ENCODE results near the gene C13orf42. TPM values are rescaled to one million over a fixed set of nuclear protein-coding genes. Genes with fewer than 3 reads are reported as not detected.

Gene C13orf42
- polyA plus RNA-seq, 1 experiment = not detected

GRCh38 chr13:51057906-51058305 is 53.2 kb downstream of the C13orf42 start:
- TF ChIP-seq, protein P1, sequence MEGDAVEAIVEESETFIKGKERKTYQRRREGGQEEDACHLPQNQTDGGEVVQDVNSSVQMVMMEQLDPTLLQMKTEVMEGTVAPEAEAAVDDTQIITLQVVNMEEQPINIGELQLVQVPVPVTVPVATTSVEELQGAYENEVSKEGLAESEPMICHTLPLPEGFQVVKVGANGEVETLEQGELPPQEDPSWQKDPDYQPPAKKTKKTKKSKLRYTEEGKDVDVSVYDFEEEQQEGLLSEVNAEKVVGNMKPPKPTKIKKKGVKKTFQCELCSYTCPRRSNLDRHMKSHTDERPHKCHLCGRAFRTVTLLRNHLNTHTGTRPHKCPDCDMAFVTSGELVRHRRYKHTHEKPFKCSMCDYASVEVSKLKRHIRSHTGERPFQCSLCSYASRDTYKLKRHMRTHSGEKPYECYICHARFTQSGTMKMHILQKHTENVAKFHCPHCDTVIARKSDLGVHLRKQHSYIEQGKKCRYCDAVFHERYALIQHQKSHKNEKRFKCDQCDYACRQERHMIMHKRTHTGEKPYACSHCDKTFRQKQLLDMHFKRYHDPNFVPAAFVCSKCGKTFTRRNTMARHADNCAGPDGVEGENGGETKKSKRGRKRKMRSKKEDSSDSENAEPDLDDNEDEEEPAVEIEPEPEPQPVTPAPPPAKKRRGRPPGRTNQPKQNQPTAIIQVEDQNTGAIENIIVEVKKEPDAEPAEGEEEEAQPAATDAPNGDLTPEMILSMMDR (IDR thresholded peaks at IDR 0.05; ENCODE audit: insufficient read depth, low read depth, low read length) = no peak
- ChIA-PET CTCF (interaction anchor here (0.6 to 1.0 kb wide), 3 partner anchors 10 to 224 kb away, joined by 3 to 5 read pairs (median 3); no protein-coding TSS in a partner anchor), POLR2A (interaction anchor here (0.6 kb wide), 1 partner anchor 264 kb away, joined by 3 read pairs; no protein-coding TSS in a partner anchor)
- Histone ChIP-seq H3K36me3 (ENCODE audit: control insufficient read depth, insufficient read depth, low read length) (no peaks in the 10 kb centered on the region), H3K4me3 (ENCODE audit: low read depth, low read length) (no peak overlapping the region), H3K27me3 (ENCODE audit: control insufficient read depth, insufficient read depth, low read length) (peaks cover 5% of the 10 kb centered on the region)
- no peak for DNase-seq (ENCODE audit: low read depth)

DNA sequence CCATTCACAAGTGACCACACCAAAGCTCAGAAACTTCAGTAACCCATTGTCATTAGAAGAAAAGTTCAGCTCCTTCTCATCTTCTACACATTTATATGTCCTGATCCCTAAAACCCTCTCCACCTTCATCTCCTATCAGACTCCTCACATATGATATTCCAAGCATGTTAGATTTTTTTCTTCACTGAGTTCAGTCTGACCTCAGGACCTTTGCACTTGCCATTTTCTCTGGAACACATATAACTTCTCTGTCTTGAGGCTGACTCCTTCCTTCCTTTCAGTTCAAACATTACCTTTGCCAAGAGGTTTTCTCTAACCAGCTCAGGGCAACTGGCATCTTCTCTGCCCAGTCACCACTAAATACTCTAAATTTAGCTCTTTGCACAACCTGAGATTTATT is 54.1 kb downstream of the C13orf42 start:
- Histone ChIP-seq H3K36me3 (ENCODE audit: control insufficient read depth, insufficient read depth, low read length) (no peaks in the 10 kb centered on the region), H3K27me3 (ENCODE audit: control insufficient read depth, insufficient read depth, low read length) (peaks cover 4% of the 10 kb centered on the region), H3K4me3 (ENCODE audit: low read depth, low read length) (no peak overlapping the region)
- DNase-seq (ENCODE audit: low read depth) = no peak
- CTCF ChIA-PET = interaction anchor here (1.3 kb wide), 1 partner anchor 13 kb away, joined by 4 read pairs; no protein-coding TSS in a partner anchor
- POLR2A ChIA-PET = no interaction called here
- TF ChIP-seq, protein P1 (IDR thresholded peaks at IDR 0.05; ENCODE audit: insufficient read depth, low read depth, low read length) = no peak

DNA sequence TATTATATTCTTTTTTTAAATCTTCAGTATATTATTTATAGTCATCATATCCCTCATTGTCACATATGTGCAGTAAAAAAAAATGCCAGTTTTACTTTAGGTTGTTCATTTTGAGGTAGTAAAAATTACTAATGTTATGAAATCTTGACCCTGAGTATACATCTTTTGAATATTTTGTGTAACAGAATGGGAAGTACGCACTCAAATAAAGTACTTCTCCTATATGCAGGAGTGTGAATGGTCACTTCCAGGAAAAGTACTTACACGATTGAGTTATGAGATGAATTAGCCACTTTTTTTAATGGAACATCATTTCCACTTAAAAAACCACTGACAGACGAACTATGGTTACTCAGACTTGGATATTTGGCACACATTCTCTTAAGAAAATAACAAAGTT is 58.5 kb downstream of the C13orf42 start:
- H3K4me3 ChIP-seq (ENCODE audit: low read depth, low read length) = no peak overlapping the region
- TF ChIP-seq, protein P1 (IDR thresholded peaks at IDR 0.05; ENCODE audit: insufficient read depth, low read depth, low read length) = no peak
- POLR2A ChIA-PET = no interaction called here
- no peak for DNase-seq (ENCODE audit: low read depth)
- peaks cover 9% of the 10 kb centered on the region for H3K27me3 ChIP-seq (ENCODE audit: control insufficient read depth, insufficient read depth, low read length)
- no peaks in the 10 kb centered on the region for H3K36me3 ChIP-seq (ENCODE audit: control insufficient read depth, insufficient read depth, low read length)
- CTCF ChIA-PET = interaction anchor here (1.0 kb wide), 1 partner anchor 160 kb away, joined by 3 read pairs; no protein-coding TSS in a partner anchor

- Histone ChIP-seq H3K4me3 (ENCODE audit: low read depth, low read length) (no peak overlapping the region), H3K36me3 (ENCODE audit: control insufficient read depth, insufficient read depth, low read length) (no peaks in the 10 kb centered on the region), H3K27me3 (ENCODE audit: control insufficient read depth, insufficient read depth, low read length) (peaks cover 9% of the 10 kb centered on the region)
- no peak for DNase-seq (ENCODE audit: low read depth)
- ChIA-PET POLR2A (no interaction called here), CTCF (no interaction called here)
- TF ChIP-seq, protein P1 (IDR thresholded peaks at IDR 0.05; ENCODE audit: insufficient read depth, low read depth, low read length) = no peak
Observed at GRCh38 chr13:51050021-51050830, 60.8 kb downstream of the C13orf42 start.

GRCh38 chr13:51048616-51049015 is 62.5 kb downstream of the C13orf42 start:
- H3K4me3 ChIP-seq (ENCODE audit: low read depth, low read length) = no peak overlapping the region
- TF ChIP-seq, protein P1 (IDR thresholded peaks at IDR 0.05; ENCODE audit: insufficient read depth, low read depth, low read length) = no peak
- POLR2A ChIA-PET = no interaction called here
- H3K36me3 ChIP-seq (ENCODE audit: control insufficient read depth, insufficient read depth, low read length) = no peaks in the 10 kb centered on the region
- no peak for DNase-seq (ENCODE audit: low read depth)
- CTCF ChIA-PET = interaction anchor here (0.6 to 0.8 kb wide), 2 partner anchors 10 to 184 kb away, joined by 3 to 4 read pairs; no protein-coding TSS in a partner anchor
- H3K27me3 ChIP-seq (ENCODE audit: control insufficient read depth, insufficient read depth, low read length) = peaks cover 8% of the 10 kb centered on the region
